T-cell (primary cell): ENCODE data around the gene ARHGEF28. TPM values are rescaled to one million over a fixed set of nuclear protein-coding genes. Genes with fewer than 3 reads are reported as not detected.

Source experiments
- ATAC-seq, 4 experiments: fragments of 200-7000 bp in 3 of 4; fragments of 150-1000 bp in 1 of 4; cut with Tn5 transposase; replicated peaks in 1 of 4; 1 replicate in 3 of 4; 2 replicates in 1 of 4; pipeline ENCODE4 v1.10.0; 2021; ENCODE audit warnings: moderate library complexity in 3 of 4, mild to moderate bottlenecking in 2 of 4, moderate number of reproducible peaks in 1 of 4
- CTCF ChIA-PET, 2 donors: fragments of 300-600 bp; sonication (Branson Sonifier 250); formaldehyde crosslinking; loops; one replicate each; lab custom pipeline; 2022; ENCODE audit warnings: antibody characterized with exemption in 2 of 2; lab: Charles Lee
- POLR2A ChIA-PET, 2 donors: fragments of 300-600 bp; sonication (Branson Sonifier 250); formaldehyde crosslinking; loops; one replicate each; lab custom pipeline; 2022; ENCODE audit warnings: antibody characterized with exemption in 2 of 2; lab: Charles Lee
- DNase-seq, 35 experiments: peaks; one replicate each; pipeline versions ENCODE4 v3.0.0 to v3.0.0-alpha.2; 2013 to 2023
- H3K27ac ChIP-seq: one replicate; pipeline ENCODE4 v1.5.1; 2013; ENCODE audit warnings: low read length
- H3K27me3 ChIP-seq, 2 experiments: replicated peaks in 1 of 2; 1 replicate in 1 of 2; 2 replicates in 1 of 2; pipeline versions ENCODE4 v1.6.1 to v1.7.0; 2013; ENCODE audit warnings: low read length in 1 of 2, mixed read lengths in 1 of 2; ENCODE audit not compliant: control insufficient read depth in 2 of 2, insufficient read depth in 2 of 2; ENCODE audit errors: extremely low read depth in 1 of 2
- H3K36me3 ChIP-seq, 2 donors: 1 replicate in 1 of 2; 2 replicates in 1 of 2; pipeline versions ENCODE4 v1.6.1 to v1.7.0; 2013; ENCODE audit warnings: low read length in 1 of 2; ENCODE audit not compliant: control insufficient read depth in 2 of 2, insufficient read depth in 1 of 2; ENCODE audit errors: extremely low read depth in 1 of 2
- H3K4me1 ChIP-seq, 2 experiments: 1 replicate in 1 of 2; 2 replicates in 1 of 2; pipeline versions ENCODE4 v1.6.1 to v1.7.0; 2013; ENCODE audit warnings: low read length in 2 of 2, mixed read lengths in 1 of 2; ENCODE audit not compliant: insufficient read depth in 2 of 2, control insufficient read depth in 1 of 2; ENCODE audit errors: extremely low read depth in 1 of 2
- H3K4me3 ChIP-seq, 2 donors: 1 replicate in 1 of 2; 2 replicates in 1 of 2; pipeline versions ENCODE4 v1.5.1 to v1.7.0; 2013; ENCODE audit warnings: mild to moderate bottlenecking in 2 of 2, low read length in 1 of 2, moderate library complexity in 1 of 2; ENCODE audit not compliant: control insufficient read depth in 1 of 2; ENCODE audit errors: extremely low read depth in 1 of 2
- H3K9me3 ChIP-seq: 2 replicates; pipeline ENCODE4 v1.7.0; 2013
- H3K27ac Mint-ChIP-seq, 2 donors: one replicate each; pipeline ENCODE4 v1.8.0; 2020 to 2021; ENCODE audit warnings: mild to moderate bottlenecking in 2 of 2, mixed read lengths in 2 of 2
- H3K27me3 Mint-ChIP-seq, 2 donors: one replicate each; pipeline ENCODE4 v1.8.0; 2021 to 2022; ENCODE audit warnings: mixed read lengths in 2 of 2
- H3K36me3 Mint-ChIP-seq: one replicate; pipeline ENCODE4 v1.8.0; 2021; ENCODE audit warnings: mixed read lengths
- H3K4me1 Mint-ChIP-seq, 3 donors: one replicate each; pipeline ENCODE4 v1.8.0; 2020 to 2022; ENCODE audit warnings: mixed read lengths in 3 of 3, mild to moderate bottlenecking in 1 of 3
- H3K4me3 Mint-ChIP-seq, 3 donors: one replicate each; pipeline ENCODE4 v1.8.0; 2020 to 2022; ENCODE audit warnings: mild to moderate bottlenecking in 3 of 3, mixed read lengths in 3 of 3, moderate library complexity in 3 of 3
- H3K9me3 Mint-ChIP-seq, 3 donors: one replicate each; pipeline ENCODE4 v1.8.0; 2020 to 2022; ENCODE audit warnings: mixed read lengths in 3 of 3
- WGBS: methylation state at CpG from one replicate; pipeline ENCODE4 v1.1.5; 2013; ENCODE audit warnings: missing lambda C conversion rate; ENCODE audit not compliant: insufficient coverage; 5-methylcytosine and 5-hydroxymethylcytosine counted together
- total RNA-seq, 35 experiments: library from RNA in 6 of 35; stranded (reverse) in 6 of 35; fragments of 120-200 nt in 1 of 35; gene quantifications; one replicate each; pipeline versions ENCODE4 v1.2.1 to v1.2.4 and lab custom pipeline; 2013 to 2026

The ARHGEF28 gene
- total RNA-seq, 5 donors from 2014 or later (not counting 1 experiment from before 2014, with no cell fraction given), result 0.05 to 0.73 (median 0.36) TPM

- no peaks in the 10 kb centered on the region for H3K4me1 Mint-ChIP-seq
- H3K27me3 Mint-ChIP-seq, result peaks cover 6 to 17% of the 10 kb centered on the region in 2 donors
- H3K4me3 Mint-ChIP-seq, result no peak overlapping the region
- no peak for DNase-seq
- Histone ChIP-seq H3K9me3 (no peaks in the 10 kb centered on the region), H3K4me1 (no peaks in the 10 kb centered on the region), H3K27me3 (peaks cover 0 to 5% of the 10 kb centered on the region in 2 experiments), H3K27ac (no peak overlapping the region), H3K36me3 (no peaks in the 10 kb centered on the region), H3K4me3 (no peak overlapping the region)
- CTCF ChIA-PET, result interaction anchor here in 1 of 2 donors (0.9 kb wide), 1 partner anchor 26 kb away, joined by 3 read pairs; no protein-coding TSS in a partner anchor
- H3K9me3 Mint-ChIP-seq, result no peaks in the 10 kb centered on the region
- ATAC-seq, result no peak
- POLR2A ChIA-PET, result no interaction called here
- WGBS, result 100% methylated on average over 2 of the region's 7 CpGs
- no peaks in the 10 kb centered on the region for H3K36me3 Mint-ChIP-seq
- H3K27ac Mint-ChIP-seq, result no peak overlapping the region
Observed at GRCh38 chr5:73928476-73929070, 302.6 kb downstream of the ARHGEF28 start.

- H3K27me3 Mint-ChIP-seq, result peaks cover 3 to 20% of the 10 kb centered on the region in 2 donors
Observed at GRCh38 chr5:73935719-73936118, 309.7 kb downstream of the ARHGEF28 start.

GRCh38 chr5:73938280-73938937 lies 312.4 kb downstream of the ARHGEF28 start:
- H3K4me3 ChIP-seq, result no peak overlapping the region
- ChIA-PET CTCF (interaction anchor here in 1 of 2 donors (0.6 kb wide), 1 partner anchor 8 kb away, joined by 4 read pairs; no protein-coding TSS in a partner anchor), POLR2A (no interaction called here)
- no peaks in the 10 kb centered on the region for H3K36me3 Mint-ChIP-seq
- peaks cover 0 to 5% (median 0%) of the 10 kb centered on the region in 3 donors for H3K9me3 Mint-ChIP-seq
- ATAC-seq (no peak), DNase-seq (no peak)
- H3K36me3 ChIP-seq, result no peaks in the 10 kb centered on the region
- WGBS, result 89% methylated on average over 4 of the region's 5 CpGs
- H3K27me3 Mint-ChIP-seq, result peaks cover 10 to 28% of the 10 kb centered on the region in 2 donors
- H3K27ac Mint-ChIP-seq, result no peak overlapping the region
- peaks cover 0 to 4% of the 10 kb centered on the region in 2 experiments for H3K27me3 ChIP-seq
- H3K4me1 Mint-ChIP-seq, result no peaks in the 10 kb centered on the region
- no peak overlapping the region for H3K4me3 Mint-ChIP-seq
- H3K27ac ChIP-seq, result no peak overlapping the region
- no peaks in the 10 kb centered on the region for H3K4me1 ChIP-seq
- H3K9me3 ChIP-seq, result no peaks in the 10 kb centered on the region

More at GRCh38 chr5:73935719-73936118, 309.7 kb downstream of the ARHGEF28 start:
- ChIA-PET POLR2A (no interaction called here), CTCF (no interaction called here)
- H3K4me3 Mint-ChIP-seq, result no peak overlapping the region
- H3K36me3 Mint-ChIP-seq, result no peaks in the 10 kb centered on the region
- Histone ChIP-seq H3K36me3 (no peaks in the 10 kb centered on the region), H3K9me3 (no peaks in the 10 kb centered on the region), H3K4me3 (no peak overlapping the region), H3K27me3 (peaks cover 0 to 4% of the 10 kb centered on the region in 2 experiments), H3K4me1 (no peaks in the 10 kb centered on the region), H3K27ac (no peak overlapping the region)
- DNase-seq, result no peak
- no peak overlapping the region for H3K27ac Mint-ChIP-seq
- H3K4me1 Mint-ChIP-seq, result no peaks in the 10 kb centered on the region
- whole genome bisulfite sequencing, result 86% methylated on average over 3 of the region's 4 CpGs
- no peak for ATAC-seq
- H3K9me3 Mint-ChIP-seq, result no peaks in the 10 kb centered on the region

GRCh38 chr5:73938938-73939320 lies 312.9 kb downstream of the ARHGEF28 start:
- no peaks in the 10 kb centered on the region for H3K36me3 Mint-ChIP-seq
- ATAC-seq (no peak), DNase-seq (no peak)
- no peak overlapping the region for H3K4me3 ChIP-seq
- no peaks in the 10 kb centered on the region for H3K9me3 ChIP-seq
- peaks cover 0 to 4% of the 10 kb centered on the region in 2 experiments for H3K27me3 ChIP-seq
- no peaks in the 10 kb centered on the region for H3K4me1 ChIP-seq
- ChIA-PET POLR2A (no interaction called here), CTCF (interaction anchor here in 1 of 2 donors (0.6 kb wide), 1 partner anchor 8 kb away, joined by 4 read pairs; no protein-coding TSS in a partner anchor)
- no peak overlapping the region for H3K27ac Mint-ChIP-seq
- H3K27me3 Mint-ChIP-seq, result peaks cover 10 to 28% of the 10 kb centered on the region in 2 donors
- WGBS, result 82% methylated on average over 5 of the region's 5 CpGs
- H3K4me3 Mint-ChIP-seq, result no peak overlapping the region
- no peak overlapping the region for H3K27ac ChIP-seq
- no peaks in the 10 kb centered on the region for H3K36me3 ChIP-seq
- no peaks in the 10 kb centered on the region for H3K4me1 Mint-ChIP-seq
- peaks cover 0 to 5% (median 0%) of the 10 kb centered on the region in 3 donors for H3K9me3 Mint-ChIP-seq

GRCh38 chr5:73939557-73939956 lies 313.6 kb downstream of the ARHGEF28 start:
- no peak overlapping the region for H3K4me3 ChIP-seq

GRCh38 chr5:73940026-73940425 lies 314.0 kb downstream of the ARHGEF28 start:
- Histone ChIP-seq H3K27me3 (peaks cover 0 to 4% of the 10 kb centered on the region in 2 experiments), H3K27ac (no peak overlapping the region), H3K36me3 (no peaks in the 10 kb centered on the region), H3K4me1 (no peaks in the 10 kb centered on the region), H3K9me3 (no peaks in the 10 kb centered on the region), H3K4me3 (no peak overlapping the region)
- Mint-ChIP-seq H3K27me3 (peaks cover 10 to 28% of the 10 kb centered on the region in 2 donors), H3K4me3 (no peak overlapping the region), H3K27ac (no peak overlapping the region), H3K36me3 (no peaks in the 10 kb centered on the region), H3K9me3 (peaks cover 3 to 12% (median 4%) of the 10 kb centered on the region in 3 donors), H3K4me1 (no peaks in the 10 kb centered on the region)
- CTCF ChIA-PET, result no interaction called here
- DNase-seq (no peak), ATAC-seq (no peak)
- POLR2A ChIA-PET, result interaction anchor here in 1 of 2 donors (0.6 kb wide), 1 partner anchor 683 kb away, joined by 3 read pairs; no protein-coding TSS in a partner anchor

More at GRCh38 chr5:73939557-73939956, 313.6 kb downstream of the ARHGEF28 start:
- peaks cover 0 to 4% of the 10 kb centered on the region in 2 experiments for H3K27me3 ChIP-seq
- Mint-ChIP-seq H3K4me3 (no peak overlapping the region), H3K9me3 (peaks cover 3 to 12% (median 4%) of the 10 kb centered on the region in 3 donors), H3K4me1 (no peaks in the 10 kb centered on the region), H3K27ac (no peak overlapping the region), H3K36me3 (no peaks in the 10 kb centered on the region), H3K27me3 (peaks cover 10 to 28% of the 10 kb centered on the region in 2 donors)
- no peak for DNase-seq
- no peak overlapping the region for H3K27ac ChIP-seq
- no peaks in the 10 kb centered on the region for H3K4me1 ChIP-seq
- no peaks in the 10 kb centered on the region for H3K36me3 ChIP-seq
- ATAC-seq, result no peak
- no CpG with 5 or more reads among the region's 3 CpGs for WGBS
- ChIA-PET POLR2A (interaction anchor here in 1 of 2 donors (0.6 kb wide), 1 partner anchor 684 kb away, joined by 3 read pairs; no protein-coding TSS in a partner anchor), CTCF (interaction anchor here in 1 of 2 donors (0.6 kb wide), 1 partner anchor 8 kb away, joined by 5 read pairs; no protein-coding TSS in a partner anchor)
- no peaks in the 10 kb centered on the region for H3K9me3 ChIP-seq
